GM18519 (cell line): ENCODE measurements around the gene CD160.

ENCODE experiments used
- ATAC-seq: cut with Tn5 transposase; IDR thresholded peaks from one replicate; pipeline ENCODE4 v1.9.1; 2021; ENCODE audit warnings: mild to moderate bottlenecking, moderate library complexity; ENCODE audit not compliant: unreplicated experiment, low FRiP score

Gene CD160

DNA sequence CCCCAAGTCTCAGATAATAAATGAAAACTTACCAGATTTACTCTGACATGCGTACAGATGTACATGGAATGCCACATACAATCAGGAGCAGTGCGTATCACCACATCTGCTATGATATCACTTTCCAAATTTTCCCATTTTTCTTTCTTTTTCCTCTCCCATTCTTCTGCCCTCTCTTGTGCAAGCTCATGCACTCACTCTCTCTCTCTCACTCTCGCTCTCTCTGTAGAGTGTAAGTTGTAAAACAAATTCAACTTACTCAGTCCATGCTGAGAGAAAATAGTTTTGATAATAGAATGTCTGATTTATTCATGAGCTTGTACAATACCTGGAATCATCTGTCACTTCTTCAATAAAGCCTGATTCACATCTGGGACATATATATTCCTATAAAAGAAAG is 69.3 kb downstream of the CD160 start:
- ATAC-seq: no peak
